ENCODE measurements around the gene VTI1A.

DNA sequence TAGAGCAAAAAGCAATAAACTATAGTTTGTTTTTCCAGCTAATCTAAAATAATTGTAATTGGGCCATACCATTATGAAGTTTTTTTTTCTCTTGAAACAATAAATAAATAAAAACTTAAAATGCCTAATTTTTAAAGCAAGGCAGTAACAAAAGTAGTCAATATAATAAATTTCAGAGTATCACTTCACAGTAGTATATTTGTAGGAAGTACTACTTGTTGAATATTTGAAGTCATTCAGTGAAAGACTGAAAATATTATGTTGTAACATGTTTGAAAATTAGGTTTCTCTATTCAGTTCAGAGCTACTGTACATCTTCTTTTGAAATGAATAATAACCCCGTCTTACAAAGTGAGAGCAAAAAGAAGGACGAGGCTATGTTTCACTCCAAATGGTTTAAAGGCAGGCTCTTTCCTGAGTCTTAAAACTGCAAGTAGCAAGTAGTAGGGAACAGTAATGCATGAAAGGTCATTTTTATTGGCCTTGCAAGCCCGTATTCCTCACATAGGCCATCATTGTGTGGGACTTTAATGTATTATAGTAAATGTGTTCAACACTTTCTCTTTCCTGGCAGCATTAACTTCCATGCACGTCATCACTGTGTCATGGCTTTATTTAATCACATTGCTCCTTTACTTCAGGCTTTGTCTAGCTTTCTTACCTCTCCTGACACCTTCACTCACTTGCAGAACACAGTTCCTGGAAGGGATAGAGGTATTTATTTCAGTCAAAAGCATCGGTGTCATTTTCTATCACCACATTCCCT lies 141.4 kb downstream of the VTI1A start:
- TF ChIP-seq, protein P1, sequence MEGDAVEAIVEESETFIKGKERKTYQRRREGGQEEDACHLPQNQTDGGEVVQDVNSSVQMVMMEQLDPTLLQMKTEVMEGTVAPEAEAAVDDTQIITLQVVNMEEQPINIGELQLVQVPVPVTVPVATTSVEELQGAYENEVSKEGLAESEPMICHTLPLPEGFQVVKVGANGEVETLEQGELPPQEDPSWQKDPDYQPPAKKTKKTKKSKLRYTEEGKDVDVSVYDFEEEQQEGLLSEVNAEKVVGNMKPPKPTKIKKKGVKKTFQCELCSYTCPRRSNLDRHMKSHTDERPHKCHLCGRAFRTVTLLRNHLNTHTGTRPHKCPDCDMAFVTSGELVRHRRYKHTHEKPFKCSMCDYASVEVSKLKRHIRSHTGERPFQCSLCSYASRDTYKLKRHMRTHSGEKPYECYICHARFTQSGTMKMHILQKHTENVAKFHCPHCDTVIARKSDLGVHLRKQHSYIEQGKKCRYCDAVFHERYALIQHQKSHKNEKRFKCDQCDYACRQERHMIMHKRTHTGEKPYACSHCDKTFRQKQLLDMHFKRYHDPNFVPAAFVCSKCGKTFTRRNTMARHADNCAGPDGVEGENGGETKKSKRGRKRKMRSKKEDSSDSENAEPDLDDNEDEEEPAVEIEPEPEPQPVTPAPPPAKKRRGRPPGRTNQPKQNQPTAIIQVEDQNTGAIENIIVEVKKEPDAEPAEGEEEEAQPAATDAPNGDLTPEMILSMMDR (conservative IDR thresholded peaks at IDR 0.05; ENCODE audit: low read depth in 2 of 2): no peak
- TF ChIP-seq CREB1 (CRISPR knock-in tag; IDR thresholded peaks at IDR 0.05; ENCODE audit: low read depth): no peak
- no peak for TF ChIP-seq POLR2AphosphoS5 (IDR thresholded peaks at IDR 0.05; ENCODE audit: low read depth)
- TF ChIP-seq, protein P2, sequence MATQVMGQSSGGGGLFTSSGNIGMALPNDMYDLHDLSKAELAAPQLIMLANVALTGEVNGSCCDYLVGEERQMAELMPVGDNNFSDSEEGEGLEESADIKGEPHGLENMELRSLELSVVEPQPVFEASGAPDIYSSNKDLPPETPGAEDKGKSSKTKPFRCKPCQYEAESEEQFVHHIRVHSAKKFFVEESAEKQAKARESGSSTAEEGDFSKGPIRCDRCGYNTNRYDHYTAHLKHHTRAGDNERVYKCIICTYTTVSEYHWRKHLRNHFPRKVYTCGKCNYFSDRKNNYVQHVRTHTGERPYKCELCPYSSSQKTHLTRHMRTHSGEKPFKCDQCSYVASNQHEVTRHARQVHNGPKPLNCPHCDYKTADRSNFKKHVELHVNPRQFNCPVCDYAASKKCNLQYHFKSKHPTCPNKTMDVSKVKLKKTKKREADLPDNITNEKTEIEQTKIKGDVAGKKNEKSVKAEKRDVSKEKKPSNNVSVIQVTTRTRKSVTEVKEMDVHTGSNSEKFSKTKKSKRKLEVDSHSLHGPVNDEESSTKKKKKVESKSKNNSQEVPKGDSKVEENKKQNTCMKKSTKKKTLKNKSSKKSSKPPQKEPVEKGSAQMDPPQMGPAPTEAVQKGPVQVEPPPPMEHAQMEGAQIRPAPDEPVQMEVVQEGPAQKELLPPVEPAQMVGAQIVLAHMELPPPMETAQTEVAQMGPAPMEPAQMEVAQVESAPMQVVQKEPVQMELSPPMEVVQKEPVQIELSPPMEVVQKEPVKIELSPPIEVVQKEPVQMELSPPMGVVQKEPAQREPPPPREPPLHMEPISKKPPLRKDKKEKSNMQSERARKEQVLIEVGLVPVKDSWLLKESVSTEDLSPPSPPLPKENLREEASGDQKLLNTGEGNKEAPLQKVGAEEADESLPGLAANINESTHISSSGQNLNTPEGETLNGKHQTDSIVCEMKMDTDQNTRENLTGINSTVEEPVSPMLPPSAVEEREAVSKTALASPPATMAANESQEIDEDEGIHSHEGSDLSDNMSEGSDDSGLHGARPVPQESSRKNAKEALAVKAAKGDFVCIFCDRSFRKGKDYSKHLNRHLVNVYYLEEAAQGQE (IDR thresholded peaks at IDR 0.05; ENCODE audit: unreplicated experiment): no peak
- TF ChIP-seq EZH2 (IDR thresholded peaks at IDR 0.05; ENCODE audit: low read depth, unreplicated experiment): no peak
- TF ChIP-seq ZNF114 (CRISPR knock-in tag; IDR thresholded peaks at IDR 0.05): no peak
- TF ChIP-seq EZH2phosphoT487 (IDR thresholded peaks at IDR 0.05; ENCODE audit: unreplicated experiment): no peak
- TF ChIP-seq, protein P3, sequence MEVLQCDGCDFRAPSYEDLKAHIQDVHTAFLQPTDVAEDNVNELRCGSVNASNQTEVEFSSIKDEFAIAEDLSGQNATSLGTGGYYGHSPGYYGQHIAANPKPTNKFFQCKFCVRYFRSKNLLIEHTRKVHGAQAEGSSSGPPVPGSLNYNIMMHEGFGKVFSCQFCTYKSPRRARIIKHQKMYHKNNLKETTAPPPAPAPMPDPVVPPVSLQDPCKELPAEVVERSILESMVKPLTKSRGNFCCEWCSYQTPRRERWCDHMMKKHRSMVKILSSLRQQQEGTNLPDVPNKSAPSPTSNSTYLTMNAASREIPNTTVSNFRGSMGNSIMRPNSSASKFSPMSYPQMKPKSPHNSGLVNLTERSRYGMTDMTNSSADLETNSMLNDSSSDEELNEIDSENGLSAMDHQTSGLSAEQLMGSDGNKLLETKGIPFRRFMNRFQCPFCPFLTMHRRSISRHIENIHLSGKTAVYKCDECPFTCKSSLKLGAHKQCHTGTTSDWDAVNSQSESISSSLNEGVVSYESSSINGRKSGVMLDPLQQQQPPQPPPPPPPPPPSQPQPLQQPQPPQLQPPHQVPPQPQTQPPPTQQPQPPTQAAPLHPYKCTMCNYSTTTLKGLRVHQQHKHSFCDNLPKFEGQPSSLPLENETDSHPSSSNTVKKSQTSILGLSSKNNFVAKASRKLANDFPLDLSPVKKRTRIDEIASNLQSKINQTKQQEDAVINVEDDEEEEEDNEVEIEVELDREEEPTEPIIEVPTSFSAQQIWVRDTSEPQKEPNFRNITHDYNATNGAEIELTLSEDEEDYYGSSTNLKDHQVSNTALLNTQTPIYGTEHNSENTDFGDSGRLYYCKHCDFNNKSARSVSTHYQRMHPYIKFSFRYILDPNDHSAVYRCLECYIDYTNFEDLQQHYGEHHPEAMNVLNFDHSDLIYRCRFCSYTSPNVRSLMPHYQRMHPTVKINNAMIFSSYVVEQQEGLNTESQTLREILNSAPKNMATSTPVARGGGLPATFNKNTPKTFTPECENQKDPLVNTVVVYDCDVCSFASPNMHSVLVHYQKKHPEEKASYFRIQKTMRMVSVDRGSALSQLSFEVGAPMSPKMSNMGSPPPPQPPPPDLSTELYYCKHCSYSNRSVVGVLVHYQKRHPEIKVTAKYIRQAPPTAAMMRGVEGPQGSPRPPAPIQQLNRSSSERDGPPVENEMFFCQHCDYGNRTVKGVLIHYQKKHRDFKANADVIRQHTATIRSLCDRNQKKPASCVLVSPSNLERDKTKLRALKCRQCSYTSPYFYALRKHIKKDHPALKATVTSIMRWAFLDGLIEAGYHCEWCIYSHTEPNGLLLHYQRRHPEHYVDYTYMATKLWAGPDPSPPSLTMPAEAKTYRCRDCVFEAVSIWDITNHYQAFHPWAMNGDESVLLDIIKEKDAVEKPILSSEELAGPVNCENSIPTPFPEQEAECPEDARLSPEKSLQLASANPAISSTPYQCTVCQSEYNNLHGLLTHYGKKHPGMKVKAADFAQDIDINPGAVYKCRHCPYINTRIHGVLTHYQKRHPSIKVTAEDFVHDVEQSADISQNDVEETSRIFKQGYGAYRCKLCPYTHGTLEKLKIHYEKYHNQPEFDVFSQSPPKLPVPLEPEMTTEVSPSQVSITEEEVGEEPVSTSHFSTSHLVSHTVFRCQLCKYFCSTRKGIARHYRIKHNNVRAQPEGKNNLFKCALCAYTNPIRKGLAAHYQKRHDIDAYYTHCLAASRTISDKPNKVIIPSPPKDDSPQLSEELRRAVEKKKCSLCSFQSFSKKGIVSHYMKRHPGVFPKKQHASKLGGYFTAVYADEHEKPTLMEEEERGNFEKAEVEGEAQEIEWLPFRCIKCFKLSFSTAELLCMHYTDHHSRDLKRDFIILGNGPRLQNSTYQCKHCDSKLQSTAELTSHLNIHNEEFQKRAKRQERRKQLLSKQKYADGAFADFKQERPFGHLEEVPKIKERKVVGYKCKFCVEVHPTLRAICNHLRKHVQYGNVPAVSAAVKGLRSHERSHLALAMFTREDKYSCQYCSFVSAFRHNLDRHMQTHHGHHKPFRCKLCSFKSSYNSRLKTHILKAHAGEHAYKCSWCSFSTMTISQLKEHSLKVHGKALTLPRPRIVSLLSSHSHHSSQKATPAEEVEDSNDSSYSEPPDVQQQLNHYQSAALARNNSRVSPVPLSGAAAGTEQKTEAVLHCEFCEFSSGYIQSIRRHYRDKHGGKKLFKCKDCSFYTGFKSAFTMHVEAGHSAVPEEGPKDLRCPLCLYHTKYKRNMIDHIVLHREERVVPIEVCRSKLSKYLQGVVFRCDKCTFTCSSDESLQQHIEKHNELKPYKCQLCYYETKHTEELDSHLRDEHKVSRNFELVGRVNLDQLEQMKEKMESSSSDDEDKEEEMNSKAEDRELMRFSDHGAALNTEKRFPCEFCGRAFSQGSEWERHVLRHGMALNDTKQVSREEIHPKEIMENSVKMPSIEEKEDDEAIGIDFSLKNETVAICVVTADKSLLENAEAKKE (CRISPR knock-in tag; IDR thresholded peaks at IDR 0.05): no peak
- no peak for TF ChIP-seq ZNF331 (CRISPR knock-in tag; IDR thresholded peaks at IDR 0.05; ENCODE audit: low read depth)
